GM10248 (cell line): ENCODE results near the gene SIPA1L3.

Source experiments
- CTCF ChIA-PET: fragments of 300-600 bp; sonication (Branson Sonifier 250); formaldehyde crosslinking; extraction: SDS; loops from one replicate; lab custom pipeline; 2021; ENCODE audit warnings: antibody characterized with exemption; lab: Yijun Ruan, JAX
- POLR2A ChIA-PET: fragments of 350-650 bp; sonication (Branson Sonifier 250); formaldehyde crosslinking; extraction: SDS; loops from one replicate; lab custom pipeline; 2020; ENCODE audit warnings: antibody characterized with exemption; lab: Yijun Ruan, JAX
- DNase-seq: peaks from one replicate; pipeline ENCODE4 v3.0.0; 2012; ENCODE audit errors: extremely low spot score
- TF ChIP-seq, protein P1 (sequence below): IDR thresholded peaks from 2 replicates; pipeline ENCODE4 v1.5.1; 2012; ENCODE audit warnings: mild to moderate bottlenecking, low read depth; ENCODE audit errors: extremely low read depth, missing control alignments, control extremely low read depth

The SIPA1L3 gene

DNA sequence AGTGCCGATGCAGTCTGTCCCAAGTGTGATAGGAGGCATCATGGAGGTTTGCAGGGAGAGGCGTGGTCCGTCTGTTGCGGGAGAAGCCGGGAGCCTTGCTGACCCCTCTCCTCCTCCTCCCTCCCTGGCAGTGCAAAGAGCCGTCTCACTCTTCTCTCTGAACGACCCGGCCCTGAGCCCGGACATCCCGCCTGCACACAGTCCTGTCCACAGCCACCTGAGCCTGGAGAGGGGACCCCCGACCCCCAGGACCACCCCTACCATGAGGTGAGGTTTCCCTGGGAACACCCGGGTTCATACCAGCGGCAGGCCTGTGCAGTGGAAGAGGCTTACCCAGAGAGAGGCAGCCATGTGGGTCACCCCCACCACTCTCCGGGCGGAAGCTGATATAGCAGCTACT is 294.7 kb downstream of the SIPA1L3 start:
- ChIA-PET CTCF (interaction anchor here (0.7 kb wide), 1 partner anchor 11 kb away, joined by 3 read pairs; no protein-coding TSS in a partner anchor), POLR2A (no interaction called here)
- TF ChIP-seq, protein P1, sequence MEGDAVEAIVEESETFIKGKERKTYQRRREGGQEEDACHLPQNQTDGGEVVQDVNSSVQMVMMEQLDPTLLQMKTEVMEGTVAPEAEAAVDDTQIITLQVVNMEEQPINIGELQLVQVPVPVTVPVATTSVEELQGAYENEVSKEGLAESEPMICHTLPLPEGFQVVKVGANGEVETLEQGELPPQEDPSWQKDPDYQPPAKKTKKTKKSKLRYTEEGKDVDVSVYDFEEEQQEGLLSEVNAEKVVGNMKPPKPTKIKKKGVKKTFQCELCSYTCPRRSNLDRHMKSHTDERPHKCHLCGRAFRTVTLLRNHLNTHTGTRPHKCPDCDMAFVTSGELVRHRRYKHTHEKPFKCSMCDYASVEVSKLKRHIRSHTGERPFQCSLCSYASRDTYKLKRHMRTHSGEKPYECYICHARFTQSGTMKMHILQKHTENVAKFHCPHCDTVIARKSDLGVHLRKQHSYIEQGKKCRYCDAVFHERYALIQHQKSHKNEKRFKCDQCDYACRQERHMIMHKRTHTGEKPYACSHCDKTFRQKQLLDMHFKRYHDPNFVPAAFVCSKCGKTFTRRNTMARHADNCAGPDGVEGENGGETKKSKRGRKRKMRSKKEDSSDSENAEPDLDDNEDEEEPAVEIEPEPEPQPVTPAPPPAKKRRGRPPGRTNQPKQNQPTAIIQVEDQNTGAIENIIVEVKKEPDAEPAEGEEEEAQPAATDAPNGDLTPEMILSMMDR, result no peak
- no peak for DNase-seq

- ChIA-PET CTCF (no interaction called here), POLR2A (no interaction called here)
- TF ChIP-seq, protein P1, result no peak
- no peak for DNase-seq
Observed at GRCh38 chr19:38202504-38202903, 295.5 kb downstream of the SIPA1L3 start.

DNA sequence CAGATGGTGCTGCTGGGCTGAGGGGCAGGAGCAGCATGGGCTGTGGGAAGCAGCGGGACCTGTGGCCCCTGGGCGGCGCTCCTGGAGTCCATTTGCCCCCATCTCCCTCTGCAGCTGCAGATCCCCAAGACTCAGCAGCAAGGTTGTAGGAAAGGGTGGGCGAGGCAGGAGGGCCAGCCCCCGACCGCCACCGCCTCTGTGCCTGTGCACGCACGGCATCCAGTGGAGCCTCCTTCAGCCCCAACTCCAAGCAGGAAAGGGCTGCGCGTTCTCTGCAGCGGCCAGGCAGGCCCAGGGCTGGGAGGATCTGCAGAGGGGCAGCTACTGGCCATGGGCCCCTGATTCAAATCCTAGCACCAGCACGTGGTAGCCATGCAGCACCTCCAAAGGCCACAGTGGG is 296.2 kb downstream of the SIPA1L3 start:
- ChIA-PET CTCF (no interaction called here), POLR2A (no interaction called here)
- no peak for DNase-seq

DNA sequence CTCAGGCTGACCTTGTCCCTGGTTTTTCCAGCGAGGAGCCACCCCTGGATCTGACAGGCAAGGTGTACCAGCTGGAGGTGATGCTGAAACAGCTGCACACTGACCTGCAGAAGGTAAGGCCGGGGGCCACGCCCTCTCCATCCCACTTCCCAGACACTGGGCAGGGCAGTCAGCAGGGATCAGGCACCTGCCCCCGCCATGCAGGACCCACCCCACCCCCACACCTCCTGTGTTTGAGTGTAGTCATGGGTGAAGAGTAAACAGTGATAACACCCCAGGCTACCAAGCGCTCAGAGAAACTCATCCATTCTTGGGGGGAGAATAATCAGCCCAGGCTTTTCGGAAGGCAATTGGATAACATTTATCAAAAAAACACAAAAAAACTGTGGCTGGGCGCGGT is 297.1 kb downstream of the SIPA1L3 start:
- POLR2A ChIA-PET, result no interaction called here
- CTCF ChIA-PET, result no interaction called here
- TF ChIP-seq, protein P1, result no peak
- DNase-seq, result no peak

More for the DNA sequence above, 296.2 kb downstream of the SIPA1L3 start:
- TF ChIP-seq, protein P1, result no peak

- no peak for DNase-seq
- CTCF ChIA-PET, result interaction anchor here (1.0 kb wide), 1 partner anchor 302 kb away, joined by 4 read pairs; no protein-coding TSS in a partner anchor
- POLR2A ChIA-PET, result no interaction called here
- TF ChIP-seq, protein P1, result no peak
Observed at GRCh38 chr19:38204728-38205127, 297.7 kb downstream of the SIPA1L3 start.

GRCh38 chr19:38206006-38206745 is 299.2 kb downstream of the SIPA1L3 start:
- TF ChIP-seq, protein P1, result no peak
- DNase-seq, result no peak
- CTCF ChIA-PET, result interaction anchor here (1.2 to 1.6 kb wide), 2 partner anchors 28 to 63 kb away, joined by 3 read pairs; no protein-coding TSS in a partner anchor
- POLR2A ChIA-PET, result no interaction called here
